Measurements from ENCODE around the gene SMARCE1.
"Not testable (repeated sequence)": the region's sequence is repeated elsewhere in the genome, so short reads cannot be mapped to it uniquely, and the experiment has no call there.

The SMARCE1 gene

DNA sequence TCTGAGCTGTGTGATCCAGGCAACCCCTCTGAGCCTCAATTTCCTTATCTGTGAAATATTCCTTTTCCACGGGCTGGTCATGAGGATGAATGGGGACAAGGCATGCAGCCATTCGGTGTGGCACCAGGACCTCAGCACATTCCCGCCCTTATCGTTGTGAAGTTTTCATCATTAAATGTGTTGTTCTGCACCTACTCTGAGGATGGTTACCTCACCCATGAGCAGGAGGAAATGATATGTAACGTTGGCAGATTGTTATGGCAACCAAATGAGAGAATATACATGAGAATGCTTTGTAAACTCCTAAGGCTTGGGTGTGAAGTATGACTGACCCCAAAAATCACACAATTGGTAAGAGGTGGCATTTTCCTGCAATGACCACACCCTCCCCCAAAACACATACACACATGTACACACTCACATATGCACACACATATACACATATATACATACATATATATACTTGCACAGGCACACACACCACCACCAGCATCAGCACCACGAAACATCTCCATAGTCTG, 39.5 kb downstream of the SMARCE1 start:
- DNase-seq: no peak

- DNase-seq: no peak
These were observed 40.0 kb downstream of the SMARCE1 start for GRCh38 chr17:40607641-40608040.

DNA sequence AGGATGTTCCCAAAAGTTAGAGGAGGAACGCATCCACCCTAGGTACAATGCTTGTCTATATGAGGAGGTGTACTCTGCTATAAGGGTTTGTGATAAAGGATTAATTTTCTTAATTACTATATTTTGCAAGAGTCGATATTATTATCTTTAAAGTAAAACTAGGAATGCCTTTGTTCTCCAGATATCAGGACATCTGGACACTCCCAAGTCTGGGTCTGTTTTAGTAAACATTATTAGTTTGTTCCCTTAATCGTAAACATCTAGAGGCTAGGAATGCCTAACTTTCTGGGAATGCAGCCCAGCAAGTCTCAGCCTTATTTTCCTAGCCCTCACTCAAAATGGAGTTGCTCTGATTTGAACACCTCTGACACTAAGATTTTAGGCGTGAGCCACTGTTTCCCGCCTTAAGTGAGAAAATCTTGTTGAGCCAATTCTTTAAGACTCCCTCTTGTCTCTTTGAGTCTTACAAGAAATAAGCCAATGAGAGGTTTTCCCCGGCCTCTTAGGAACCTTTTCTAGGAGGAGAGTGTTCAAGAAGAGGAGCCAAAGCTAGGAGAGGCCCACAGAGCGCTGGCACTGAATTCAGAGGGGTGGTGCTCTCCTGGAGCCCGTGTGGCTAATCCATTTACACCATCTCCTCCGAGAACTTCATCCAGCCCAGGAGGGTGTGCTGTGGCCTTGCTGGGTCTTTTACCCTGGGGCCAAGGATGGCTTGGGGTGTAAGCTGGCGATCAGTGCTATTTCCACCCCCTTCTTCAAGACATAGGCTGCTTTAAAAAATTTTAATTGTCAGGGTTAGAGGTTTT, 40.9 kb downstream of the SMARCE1 start:
- DNase-seq: no peak

GRCh38 chr17:40605306-40605705, 42.3 kb downstream of the SMARCE1 start:
- DNase-seq: no peak

- DNase-seq: no peak
These were observed 43.1 kb downstream of the SMARCE1 start for GRCh38 chr17:40604327-40605080.

- DNase-seq: no peak
These were observed 44.9 kb downstream of the SMARCE1 start for GRCh38 chr17:40602445-40603443.

DNA sequence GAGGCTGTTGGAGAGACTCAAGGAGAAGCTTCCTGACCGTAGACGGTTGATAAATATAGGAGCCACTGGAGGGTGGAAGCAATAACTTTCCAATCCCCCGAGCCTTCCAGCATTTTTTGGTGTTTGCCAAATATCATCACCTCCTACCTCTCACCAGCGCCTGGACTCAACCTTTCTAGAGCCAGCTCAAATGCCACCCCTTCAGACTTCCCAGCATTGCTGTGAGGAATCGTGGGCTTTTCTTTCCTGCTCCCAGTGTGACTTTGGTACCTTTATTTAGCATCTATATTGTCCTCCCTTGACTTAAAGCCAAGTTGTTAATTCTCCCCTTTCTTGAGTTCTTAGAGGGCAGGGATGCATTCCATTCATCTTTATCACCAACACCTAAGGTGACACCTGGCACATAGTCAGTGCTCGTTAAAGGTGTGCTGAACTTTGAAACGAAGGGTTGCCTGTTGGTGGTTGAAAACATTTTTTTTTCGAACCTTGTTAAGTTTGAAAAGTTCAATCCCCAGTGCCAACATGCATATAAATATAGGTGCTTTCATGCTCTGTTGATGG, 47.1 kb downstream of the SMARCE1 start:
- DNase-seq: no peak

GRCh38 chr17:40599468-40599763, 48.2 kb downstream of the SMARCE1 start:
- DNase-seq: no peak

DNA sequence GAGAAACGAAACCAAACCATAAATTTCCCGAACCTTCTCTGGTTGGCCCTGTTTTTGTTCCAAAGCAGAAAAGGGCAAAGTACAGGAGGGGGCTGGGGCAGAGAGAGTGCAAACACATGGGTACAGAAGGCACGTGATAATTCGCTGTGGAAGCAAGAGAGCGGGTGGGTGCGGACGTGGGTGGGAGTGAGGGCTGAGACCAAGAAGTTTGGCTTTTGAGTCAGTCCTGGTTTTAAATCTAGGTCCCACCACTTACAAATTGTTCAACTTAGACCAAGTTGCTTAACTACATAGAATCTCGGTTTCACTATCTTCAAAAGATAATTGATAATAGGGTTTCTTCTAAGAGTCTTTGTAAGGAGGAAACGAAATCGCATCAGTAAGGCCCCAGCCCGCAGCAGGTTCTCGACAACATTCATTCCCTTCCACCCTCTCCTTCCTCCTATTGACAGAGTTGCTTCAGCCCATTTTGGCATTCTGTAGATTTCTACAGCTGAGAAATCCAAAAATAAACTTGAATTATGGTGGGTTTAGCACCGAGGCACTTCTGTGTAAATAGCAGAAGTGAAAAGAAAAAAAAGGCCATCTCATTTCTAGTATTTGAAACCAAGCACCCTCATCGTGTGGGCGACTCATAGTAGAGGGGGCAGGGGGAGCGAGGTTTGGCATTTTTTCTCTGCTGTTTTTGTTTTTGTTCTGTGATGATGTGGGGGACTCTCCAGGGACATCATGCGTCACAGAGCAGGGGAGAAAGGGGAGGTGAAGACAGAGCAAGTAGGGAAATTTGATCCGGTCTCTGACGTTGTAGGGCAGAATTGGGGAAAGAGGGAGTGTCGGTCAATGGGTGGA, 48.8 kb downstream of the SMARCE1 start:
- peak in 1 of 2 experiments; percentile 0 for DNase-seq

DNA sequence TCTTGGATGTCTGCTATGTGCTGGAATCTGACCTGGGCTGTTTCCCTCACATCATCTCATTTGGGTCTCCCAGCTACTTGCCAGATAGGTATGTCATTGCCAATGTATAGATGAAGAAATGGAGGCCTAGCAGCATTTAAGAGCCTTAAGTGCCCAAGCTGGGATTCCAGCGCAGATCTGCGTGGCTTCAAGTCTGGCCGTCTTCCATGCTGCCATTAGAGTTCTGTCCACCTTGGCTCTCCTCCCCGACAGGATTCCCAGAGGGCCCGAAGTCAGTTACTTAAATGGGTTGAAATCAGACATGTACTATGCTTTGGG, 49.4 kb downstream of the SMARCE1 start:
- no peak for DNase-seq

GRCh38 chr17:40597556-40598300, 49.9 kb downstream of the SMARCE1 start:
- no peak for DNase-seq

DNA sequence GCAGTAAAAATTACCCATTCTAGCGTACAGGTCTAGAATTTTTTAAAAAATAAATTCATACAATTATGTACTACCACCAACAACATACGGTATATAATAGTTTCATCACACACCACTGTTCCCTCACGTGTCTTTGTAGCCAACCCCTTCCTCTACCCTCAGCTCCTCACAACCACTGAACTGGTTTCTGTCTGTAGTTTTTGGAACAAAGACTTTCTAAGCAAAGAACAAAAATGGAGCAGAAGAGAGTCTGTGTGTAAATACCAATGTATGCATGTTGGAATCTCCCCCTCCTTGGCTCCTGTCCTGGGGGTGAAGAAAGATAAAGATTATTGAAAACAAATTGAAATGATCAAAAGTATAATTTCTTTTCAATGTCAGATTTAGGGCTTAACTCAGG, 50.5 kb downstream of the SMARCE1 start:
- DNase-seq: no peak

DNA sequence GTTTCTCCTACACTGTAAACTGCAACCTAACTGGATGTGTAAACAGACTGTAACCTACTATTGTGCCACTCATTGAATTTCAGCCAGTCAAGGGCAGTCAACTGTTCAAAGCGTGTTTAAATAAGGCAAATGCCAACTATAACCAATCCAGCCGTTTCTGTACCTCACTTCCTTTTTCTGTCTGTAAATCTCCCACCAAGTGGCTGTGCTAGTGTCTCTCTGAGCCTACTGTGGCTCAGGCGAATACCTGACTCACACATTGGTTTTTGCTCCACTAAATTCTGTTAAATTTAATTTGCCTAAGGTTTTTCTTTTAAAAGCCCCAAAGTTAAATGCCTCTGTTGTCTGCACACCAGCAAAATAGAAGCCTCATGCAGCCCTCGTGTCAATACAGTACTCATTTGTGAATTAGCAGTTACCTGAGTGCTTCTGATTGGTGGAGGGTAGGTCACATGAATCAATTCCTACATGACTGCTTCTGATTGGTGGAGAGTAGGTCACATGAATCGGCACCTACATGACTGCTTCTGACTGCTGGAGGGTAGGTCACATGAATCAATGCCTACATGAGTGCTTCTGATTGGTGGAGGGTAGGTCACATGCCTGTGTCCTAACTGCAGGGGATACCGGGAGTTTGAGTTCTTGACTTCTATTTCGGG, 51.2 kb downstream of the SMARCE1 start:
- peak; percentile 6 to 15 for DNase-seq

DNA sequence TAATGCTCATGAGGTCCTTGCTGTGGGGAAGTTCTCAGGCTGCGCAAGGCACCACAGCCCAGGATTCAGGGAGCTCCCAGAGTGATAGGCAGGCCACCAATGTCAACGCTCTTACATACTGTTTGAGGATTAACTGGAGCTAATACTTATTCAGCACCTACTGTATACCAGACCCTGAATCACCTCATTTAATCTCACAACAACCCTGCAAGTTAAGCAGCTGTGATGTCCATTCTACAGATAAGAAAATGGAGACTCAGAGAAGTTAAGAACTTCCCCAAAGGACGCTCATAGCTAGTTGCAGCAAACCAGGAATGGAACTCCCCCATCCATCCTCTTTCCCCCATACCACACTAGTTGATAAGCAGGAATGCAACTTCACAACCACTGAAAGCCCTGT, 56.9 kb downstream of the SMARCE1 start:
- no peak for DNase-seq

- no peak for DNase-seq
These were observed 59.1 kb downstream of the SMARCE1 start for GRCh38 chr17:40588552-40588951.

DNA sequence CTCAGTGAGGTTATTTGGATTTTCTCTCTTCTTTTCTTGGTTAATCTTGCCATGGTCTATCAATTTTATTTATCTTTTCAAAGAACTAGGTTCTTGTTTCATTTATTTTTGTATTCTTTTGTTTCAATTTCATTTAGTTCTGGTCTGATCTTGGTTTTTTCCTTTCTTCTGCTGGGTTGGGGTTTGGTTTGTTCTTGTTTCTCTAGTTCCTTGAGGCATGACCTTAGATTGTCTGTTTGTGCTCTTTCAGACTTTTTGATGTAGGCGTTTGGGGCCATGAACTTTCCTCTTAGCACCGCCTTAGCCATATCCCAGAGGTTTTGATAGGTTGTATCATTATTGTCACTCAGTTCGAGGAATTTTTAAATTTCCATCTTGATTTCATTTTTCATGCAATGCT, 61.4 kb downstream of the SMARCE1 start:
- not testable (repeated sequence) for DNase-seq

DNA sequence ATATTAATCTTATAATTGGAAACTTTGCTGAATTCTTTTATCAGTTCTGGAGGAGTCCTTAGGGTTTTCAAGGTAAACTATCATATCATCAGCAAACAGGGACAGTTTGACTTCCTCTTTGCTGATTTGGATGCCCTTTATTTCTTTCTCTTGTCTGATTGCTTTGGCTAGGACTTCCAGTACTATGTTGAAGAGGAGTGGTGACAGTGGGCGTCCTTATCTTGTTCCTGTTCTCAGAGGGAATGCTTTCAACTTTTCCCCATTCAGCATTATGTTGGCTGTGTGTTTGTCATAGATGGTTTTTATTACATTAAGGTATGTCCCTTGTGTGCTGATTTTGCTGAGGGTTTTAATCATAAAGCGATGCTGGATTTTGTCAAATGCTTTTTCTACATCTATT, 62.7 kb downstream of the SMARCE1 start:
- DNase-seq: not testable (repeated sequence)

DNA sequence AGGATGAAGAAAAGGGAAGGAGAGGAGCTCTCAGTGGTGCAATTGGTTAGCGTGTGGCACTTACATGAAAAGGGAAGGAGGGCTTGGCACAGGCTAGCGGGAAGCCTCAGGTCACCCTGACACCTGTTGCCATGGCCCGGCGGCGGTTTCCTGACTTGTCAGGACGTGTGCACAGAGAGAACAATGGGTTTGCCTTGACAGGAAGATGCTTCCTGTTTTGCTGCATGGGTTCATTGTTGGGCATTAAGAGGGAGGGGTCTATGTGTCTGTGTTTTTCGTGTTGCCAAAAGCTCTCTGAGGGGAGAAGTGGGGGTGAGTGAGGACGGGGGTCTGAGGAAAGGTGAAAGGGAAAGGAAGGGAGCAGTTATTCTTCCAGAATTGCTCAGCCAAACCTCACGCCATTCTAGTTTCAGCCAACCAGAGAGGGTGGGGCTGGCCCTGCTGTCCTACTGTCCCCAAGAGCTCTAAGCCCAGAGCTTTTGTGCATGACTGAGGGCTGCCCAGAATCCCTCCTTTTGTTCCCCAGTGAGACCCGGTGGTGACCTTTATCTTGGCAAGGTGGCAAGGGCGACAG, 65.2 kb downstream of the SMARCE1 start:
- DNase-seq: peak; percentile 84 to 85

GRCh38 chr17:40580140-40580539, 67.5 kb downstream of the SMARCE1 start:
- no peak for DNase-seq

DNA sequence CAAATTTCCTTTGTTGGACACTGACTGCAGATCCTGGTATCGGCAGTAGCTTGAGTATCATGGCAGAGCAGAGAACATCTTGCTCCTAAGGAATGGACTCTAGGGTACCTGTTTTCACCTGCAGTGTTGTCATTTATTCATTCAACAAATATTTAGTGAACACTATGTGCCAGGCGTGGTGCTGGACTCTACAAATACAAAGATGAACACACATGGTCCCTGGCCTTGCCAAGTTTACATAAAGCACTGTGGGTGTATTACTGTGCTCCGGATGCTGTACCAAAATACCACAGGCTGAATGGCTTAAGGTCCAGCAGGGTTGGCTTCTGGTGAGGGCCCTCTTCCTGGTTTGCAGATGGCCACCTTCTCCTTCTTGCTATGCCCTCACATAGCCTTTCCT, 68.1 kb downstream of the SMARCE1 start:
- no peak for DNase-seq
